ENCODE measurements around the gene TMEM132C.
A peak's percentile ranks its signal among the peaks of the same experiment; 100 is the strongest.
"Not testable (repeated sequence)": the region's sequence is repeated elsewhere in the genome, so short reads cannot be mapped to it uniquely, and the experiment has no call there.

The TMEM132C gene

DNA sequence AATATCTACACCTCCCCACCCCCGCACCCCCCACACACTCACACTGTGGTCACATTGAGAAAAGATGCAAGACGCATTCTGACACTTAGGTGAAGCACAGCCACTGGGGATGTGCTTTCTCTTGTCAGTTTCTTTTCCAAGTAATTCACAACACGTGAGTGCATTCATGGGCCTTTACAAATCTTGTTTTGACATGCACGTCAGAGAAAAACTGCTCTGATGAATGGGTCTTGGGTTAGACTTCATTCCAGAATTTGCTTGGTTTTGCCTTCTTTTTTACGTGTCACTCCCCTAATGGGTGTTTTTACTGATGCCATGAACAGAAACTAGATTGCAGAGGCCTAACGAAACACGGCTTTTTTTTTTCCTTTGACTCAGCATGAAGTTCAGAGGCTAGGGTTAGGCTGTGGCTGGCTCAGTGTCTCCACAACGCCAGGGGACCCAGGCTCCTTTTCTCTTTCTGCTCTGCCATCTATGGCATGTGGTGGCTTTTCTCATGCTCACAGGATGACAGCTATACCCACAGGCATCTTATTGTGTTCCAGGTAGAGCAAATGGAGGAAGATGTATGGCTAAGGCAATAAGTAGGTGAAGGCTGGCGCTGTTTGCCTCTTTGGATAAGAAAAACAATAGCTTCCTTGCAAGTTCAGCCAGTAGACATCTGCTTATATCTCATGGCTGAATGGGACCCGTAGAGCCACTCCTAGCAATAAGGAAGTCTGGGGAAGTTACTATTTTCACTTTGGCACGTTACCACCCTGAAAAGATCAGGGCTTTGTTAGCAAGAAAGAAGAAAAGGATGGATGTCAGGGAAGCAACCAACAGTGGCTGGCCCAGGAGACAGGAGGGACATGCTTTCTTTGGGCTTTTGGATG lies 303.5 kb downstream of the TMEM132C start:
- DNase-seq, result no peak

DNA sequence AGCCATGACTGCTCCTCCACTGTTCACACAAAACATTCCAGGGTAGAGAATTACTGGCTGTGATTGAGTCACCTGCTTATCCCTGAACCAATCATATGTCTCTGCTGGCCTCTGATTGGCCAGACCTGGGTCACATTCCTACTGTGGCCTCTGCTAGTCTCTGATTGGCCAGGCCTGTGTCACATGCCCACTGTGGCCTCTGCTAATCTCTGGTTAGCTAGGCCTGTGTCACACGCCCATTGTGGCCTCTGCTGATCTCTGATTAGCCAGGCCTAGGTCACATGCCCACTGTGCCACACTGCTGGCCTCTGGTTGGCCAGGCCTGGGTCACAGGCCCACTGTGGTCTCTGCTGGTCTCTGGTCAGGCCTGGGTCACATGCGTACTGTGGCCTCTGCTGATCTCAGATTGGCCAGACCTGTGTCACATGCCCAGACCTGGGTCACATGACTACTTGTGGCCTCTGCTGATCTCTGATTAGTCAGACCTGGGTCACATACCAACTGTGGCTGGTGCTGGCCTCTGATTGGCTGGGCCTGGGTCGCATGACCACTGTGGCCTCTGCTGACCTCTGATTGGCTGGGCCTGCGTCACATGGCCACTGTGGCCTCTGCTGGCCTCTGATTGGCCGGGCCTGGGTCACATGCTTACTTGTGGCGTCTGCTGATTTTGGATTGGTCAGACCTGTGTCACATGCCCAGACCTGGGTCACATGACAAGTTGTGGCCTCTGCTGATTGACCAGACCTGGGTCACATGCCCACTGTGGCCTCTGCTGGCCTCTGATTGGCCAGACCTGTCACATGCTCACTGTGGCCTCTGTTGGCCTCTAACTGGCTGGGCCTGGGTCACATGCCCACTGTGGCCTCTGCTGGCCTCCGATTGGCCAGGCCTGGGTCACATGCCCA lies 305.2 kb downstream of the TMEM132C start:
- DNase-seq, result no peak

DNA sequence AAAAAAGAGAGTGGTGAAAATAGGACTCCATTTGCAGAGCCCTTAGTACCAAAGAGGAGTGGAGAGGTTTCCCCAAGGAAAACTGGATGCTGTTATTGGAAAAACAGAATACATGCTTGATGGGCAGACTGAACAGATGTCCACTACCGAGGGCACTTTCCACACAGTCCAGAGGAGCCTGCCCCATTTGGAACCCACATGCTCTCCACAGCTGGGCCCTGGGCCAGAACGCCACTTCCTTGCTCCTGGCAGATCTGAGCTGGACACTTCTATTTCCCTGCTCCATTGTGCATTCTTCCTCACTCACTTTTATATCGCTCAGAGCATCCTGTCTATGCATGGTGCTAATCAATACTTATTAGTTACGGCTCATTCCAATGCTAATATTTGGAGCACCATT lies 306.9 kb downstream of the TMEM132C start:
- no peak for DNase-seq

DNA sequence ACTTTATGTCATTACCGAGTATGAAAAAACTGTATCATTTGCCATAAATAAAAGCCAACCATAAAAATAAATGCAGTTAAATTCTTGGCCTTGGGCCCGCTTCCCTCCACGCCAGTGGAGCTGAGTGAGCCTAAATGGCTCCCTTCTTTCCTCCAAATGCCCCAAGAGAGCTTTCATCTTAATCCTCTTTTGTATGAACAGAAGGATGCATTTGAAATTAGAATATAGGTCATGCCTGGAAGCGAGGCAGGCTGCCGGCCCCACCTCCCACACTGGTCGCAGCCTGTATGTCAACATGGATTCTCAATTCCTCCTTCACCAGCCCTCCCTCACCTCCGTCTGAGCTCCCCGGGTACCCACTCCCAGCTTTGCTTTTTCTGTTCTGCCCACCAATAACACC lies 311.1 kb downstream of the TMEM132C start:
- no peak for DNase-seq

DNA sequence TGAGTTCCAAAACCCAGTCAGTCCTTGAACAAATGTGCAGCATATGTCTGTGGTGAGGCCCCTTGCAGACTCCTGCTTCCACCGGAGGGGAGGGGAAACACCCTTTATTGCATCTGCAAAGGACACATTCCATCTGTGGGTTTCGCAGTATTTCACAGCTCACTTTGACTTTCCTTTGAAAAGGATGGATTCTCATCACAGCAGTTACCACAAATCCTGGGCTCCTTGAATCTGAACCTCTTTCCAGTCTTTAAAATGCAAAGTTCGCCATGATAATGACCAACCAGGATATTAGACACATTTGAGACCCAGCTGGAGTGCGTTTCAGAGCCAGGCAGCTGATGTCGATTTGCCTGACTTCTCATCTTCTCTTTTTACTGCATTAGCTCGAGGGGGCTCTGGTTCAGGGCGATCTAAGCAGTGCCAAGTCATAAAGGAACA lies 314.4 kb downstream of the TMEM132C start:
- peak; percentile 1 for DNase-seq

DNA sequence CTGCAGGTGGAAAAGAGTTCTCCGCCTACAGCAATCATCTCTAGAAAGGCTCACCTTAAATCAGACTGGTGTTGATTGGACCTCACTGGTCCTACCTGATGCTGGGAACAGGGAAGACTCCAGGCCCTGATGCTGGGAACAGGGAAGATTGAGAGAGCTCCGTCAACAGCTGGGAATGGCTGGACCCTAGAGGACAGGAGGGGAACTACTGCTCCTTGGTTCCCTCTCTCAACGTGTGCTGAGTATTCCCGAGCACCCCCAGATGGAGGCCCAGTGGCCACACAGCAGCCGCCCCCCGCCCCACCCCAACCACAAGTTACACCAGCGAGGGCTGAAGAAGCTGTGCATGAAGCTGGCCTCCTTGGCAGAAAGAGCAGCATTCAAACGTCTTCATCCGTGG lies 316.5 kb downstream of the TMEM132C start:
- DNase-seq, result no peak

DNA sequence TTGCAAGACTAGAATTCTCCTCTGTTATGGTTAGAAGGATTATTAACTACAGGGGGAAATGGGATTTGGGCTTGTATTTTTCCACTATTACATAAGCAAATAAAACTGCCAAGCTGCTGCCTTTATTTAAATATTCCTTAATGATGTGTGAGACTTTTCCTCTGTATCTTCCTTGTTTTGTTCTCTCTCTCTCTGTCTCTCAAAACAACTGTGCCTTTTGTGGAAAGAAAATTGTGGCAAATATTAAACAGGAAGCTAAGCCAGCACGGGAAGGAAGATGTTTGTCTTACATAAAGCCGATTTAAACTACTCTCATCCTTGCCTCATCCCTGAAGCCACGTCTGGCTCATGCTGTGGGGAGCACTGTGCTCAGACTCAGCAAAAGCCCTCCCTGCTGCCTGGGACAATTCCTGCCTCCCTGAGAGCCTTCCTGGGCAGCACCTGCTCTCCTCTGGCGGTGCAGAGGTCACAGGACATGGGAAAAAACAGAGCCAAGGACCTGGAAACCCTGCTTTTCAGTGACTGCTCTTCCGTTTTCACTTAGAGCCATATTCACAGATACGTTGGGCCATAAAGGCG lies 319.6 kb downstream of the TMEM132C start:
- no peak for DNase-seq

DNA sequence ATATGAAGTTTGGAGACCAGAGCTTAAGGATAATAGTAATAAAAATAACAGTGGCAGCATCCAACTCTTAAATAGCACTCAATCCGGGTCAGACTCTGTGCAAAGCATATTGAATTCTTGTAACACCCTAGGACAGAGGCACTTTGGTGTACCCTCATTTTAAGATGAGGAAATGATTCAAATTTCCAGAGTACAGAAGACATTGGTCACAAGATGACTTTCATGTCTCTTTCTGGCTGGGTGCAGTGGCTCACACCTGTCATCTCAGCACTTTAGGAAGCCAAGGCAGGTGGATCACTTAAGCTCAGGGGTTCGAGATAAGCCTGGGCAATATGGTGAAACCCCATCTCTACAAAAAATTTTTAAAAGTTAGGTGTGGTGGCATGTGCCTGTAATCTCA lies 320.9 kb downstream of the TMEM132C start:
- DNase-seq, result no peak

DNA sequence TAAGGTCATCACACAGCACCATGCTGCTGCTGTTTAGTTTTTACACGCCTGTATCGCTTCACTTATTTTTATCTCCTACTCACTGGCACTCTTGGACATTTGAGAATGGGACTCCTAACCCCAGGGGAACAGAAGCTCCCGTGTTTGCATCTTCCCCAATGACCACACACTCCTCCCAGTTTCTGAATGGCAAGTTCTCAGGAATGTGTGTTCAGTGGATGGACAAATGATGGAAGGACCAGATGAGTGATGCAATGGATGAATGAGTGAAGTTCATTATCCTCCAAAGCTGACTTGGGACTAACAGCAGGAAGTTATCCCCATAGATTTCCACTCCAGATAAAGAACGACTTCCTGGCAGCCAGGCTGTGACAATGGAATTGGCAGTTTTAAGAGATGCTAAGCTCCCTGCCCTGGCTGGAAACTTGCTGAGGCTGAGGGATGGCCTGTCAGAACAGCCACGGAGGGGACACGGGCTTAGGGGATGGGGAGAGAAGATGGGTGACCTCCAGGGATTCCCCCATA lies 325.3 kb downstream of the TMEM132C start:
- DNase-seq, result no peak

DNA sequence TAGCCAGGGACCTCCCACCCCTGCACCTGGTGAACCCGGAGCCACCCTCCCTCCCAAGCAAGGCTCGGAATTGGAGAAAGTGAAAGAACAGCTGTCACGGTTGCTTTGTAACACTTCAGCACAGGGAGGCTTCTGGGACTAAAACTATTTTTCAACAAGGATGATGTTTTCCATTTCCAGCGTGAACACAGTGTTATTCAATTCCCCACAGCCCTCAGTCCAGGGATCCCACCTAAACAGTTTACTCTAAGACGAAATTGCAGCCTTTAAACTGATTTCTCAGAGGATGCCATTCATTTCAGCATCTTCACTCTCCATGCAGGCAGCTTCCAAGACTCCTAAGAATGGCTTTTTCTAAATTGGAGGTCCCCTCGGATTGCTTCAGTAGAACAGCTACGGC lies 327.6 kb downstream of the TMEM132C start:
- DNase-seq, result no peak

DNA sequence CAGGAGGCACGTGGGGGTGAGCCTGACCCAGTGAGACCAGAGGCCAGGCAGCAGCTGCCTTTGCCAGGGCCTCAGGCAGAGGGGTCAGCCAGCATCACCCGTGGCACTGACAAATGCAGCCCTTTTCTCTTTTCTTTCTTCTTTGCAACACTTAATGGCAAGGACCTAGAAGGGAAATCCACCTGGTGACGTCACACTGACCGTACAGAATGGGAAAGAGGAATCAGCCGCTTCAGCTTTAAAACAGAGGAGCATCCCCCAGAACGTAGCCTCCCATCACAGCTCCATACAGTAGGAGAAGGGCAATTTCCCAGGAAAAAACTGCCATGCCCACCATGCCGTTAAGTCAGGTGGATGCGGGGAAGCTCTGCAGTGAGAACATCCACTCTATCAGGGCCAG lies 328.6 kb downstream of the TMEM132C start:
- DNase-seq, result no peak

DNA sequence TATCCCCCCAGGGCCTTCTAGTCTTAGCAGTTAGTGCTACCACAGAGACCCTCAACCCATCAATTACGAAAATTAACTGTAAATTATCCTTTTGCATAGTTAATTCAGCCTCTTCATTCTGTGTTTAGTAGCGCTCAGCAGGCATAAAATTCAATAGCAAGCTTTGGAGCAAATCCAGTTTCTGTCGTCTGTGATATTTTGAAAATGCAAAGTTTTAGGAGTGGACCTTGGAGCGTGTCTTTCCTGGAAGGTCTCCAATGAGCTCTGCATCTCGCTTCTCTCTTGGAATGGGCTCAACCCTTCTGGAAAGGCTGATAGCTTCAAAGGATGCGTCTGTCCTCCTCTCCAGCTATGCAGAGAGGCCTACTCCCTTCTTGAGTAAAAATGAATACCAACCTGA lies 333.9 kb downstream of the TMEM132C start:
- DNase-seq, result no peak

DNA sequence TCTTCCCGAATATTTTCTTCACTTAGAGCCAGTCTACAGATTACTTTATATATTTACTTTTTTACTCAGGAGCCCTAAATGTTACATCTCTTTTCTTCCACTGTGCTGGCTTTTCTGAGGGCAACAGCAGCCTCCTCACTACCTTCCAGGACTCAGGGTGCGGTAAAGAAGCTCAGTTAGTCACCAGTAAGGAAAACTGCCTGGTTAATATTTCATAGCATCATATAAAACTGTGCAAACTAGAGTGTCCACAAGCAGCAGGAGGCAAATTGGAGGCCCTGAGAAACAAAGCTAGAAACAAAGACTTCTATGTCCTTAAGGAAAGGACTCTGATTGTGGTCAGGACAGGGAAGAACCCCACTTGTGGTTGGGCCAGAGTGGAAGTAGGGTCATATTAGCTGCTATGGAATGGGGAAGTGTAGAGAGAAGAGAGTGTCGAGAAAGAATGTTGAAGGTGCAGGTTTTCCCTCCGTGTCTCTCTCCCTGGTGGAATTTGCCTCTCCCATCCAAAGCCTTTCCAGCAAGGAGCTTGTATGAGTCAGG lies 336.7 kb downstream of the TMEM132C start:
- DNase-seq, result no peak

DNA sequence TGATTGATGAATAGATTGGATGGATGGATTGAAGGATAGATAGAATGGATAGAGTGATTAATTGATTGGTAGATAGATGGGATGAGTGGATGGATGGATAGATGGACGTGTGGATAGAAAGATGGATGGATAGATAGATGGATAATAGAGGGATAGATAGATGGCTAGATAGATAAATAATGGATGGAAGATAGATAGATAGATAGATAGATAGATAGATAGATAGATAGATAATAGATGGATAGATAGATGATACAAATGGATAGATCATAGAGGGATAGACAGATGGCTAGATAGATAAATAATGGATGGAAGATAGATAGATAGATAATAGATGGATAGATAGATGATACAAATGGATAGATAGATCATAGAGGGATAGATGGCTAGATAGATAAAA lies 337.2 kb downstream of the TMEM132C start:
- not testable (repeated sequence) for DNase-seq

DNA sequence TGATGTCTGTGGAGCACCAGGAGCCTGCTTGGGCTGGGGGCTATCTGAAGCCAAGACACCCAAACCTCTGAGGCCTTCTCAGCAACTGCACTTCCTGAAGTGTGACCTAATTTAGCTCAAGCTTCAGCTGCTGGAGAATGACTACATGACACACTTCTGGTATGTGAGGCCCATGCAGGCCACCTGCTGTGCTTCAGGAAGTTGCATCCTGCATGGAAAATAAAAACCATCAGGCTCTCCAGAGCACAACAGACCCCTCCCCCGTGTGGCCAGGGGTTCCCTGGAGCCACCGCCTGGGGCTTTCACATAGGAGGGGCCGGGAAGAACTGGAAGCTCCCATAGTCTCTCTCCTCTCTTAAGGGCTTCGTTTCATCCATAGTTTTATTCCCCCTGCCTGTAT lies 339.1 kb downstream of the TMEM132C start:
- DNase-seq, result no peak

DNA sequence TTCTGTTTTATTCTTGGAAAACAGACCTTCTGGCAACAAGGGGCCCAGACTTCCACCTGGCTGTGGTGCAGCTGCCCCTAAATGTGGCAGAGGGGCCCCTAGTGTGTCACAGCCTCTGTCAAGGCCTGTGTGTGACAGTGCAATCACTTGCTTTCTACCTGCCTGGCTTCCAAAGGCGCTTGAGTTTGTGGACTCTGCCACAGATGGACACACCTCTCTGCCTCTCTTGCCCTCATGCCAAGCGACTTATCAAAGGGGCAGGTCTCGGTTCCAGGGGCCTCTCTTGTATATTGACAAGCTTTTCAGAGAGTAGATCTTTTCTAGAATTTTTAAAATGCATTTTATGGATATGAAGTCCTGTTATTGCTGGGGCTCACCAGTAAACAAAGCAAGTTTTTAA lies 339.6 kb downstream of the TMEM132C start:
- DNase-seq, result no peak

DNA sequence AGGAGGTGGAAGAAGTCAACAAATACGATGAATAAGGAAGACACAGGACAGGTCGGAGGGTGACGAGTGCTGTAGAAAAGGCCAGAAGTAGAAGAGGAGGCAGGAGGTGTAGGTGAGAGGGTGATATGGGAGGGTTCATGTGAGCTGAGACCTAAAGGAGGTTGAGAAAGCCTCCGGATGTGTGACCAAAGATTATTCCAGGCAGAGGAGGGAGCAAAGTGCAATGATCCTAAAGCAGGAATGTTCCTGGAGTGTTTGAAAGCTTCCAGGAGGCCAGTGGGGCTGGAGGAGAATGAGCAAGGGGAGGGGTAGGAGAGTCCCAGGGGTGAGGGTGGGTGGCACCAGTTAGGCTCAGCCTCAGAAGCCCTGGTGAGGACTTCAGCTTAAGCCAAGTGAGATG lies 340.0 kb downstream of the TMEM132C start:
- no peak for DNase-seq

DNA sequence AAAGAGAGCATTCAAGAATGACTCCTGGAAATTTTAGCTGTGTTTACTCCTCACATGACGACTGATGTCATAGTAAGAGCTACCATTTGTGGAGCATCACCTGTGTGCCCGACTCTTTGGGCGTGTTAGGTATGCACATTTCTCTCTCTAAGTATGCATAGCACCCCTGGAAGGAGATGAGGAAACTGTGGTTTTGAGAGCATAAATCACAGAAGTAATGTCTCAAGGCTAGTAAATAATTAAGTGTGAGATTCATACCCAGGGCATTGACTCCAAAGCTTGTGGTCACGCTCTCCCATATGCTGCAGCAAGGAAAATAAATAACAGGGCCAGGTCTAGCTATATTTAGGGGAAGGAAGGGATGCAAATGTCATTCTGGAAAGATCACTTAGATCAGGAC lies 340.7 kb downstream of the TMEM132C start:
- no peak for DNase-seq

DNA sequence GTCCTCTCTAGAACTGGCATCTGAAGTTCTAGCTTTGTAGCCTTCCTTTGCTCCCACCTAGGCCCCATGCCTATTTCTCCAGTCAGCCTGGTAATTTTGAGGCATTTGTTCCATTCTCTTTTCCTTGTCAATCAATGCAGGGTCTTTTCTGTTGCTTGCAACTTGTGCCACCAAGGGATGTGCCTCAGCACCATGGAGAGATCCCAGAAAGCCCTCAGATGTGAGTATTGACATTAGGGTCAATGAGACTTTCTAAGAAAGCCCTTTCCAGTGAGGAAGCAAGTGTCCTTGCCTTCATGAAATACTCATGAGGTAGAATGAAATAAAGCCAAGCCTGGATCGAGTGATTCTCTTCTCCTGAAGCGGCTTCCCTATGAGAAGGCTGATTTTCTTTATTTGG lies 342.9 kb downstream of the TMEM132C start:
- DNase-seq, result no peak

DNA sequence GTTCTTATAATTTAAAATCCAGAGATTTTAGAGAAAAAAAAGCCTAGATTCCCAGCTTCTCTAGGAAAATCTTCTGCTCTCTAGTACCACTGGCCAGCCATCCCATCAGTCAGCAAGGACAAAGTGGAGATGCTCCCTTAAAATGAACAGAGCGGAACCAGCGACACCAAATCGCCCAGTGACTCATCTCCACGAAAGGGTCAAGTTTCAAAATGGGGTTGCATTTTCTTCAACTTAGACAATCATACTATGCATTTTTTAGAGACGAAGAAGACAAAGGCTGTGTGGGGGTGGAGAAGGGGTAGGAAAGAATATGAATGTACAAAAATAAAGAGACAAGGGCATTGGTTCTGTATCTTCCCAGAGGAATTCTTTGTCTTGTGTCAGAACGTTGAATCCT lies 344.8 kb downstream of the TMEM132C start:
- DNase-seq, result peak; percentile 8

DNA sequence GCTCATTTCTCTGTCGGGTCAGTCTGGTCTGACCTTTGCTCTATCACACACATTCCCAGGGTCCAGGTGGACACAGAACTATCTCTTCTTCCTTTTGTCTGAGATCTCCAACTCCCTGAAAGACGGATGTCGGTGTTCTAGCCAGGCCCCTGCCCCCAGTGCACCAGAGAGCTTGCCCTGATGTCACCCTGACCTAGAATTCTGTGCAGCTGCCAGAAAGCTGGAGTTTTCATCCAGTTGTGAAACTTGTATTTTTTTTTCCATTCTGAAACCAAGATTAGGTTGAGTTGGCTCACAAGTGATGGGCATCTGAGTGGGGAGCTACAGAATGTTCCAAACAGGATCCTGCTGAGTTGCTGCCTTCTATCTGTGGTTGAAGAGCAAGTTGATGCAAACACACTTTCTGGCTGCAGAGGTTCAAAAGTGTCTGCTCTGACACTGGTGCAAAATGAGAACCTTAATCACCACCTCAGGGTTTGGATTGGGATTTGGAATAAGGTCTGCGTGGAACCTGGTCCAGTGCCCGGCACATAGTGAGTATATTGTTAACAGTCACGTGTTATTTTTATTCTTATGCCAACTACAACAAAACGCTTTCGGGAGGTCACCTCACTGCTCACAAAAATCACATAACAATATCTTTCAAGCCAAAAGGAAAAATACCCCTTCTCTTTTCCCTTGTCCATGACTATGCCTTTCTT lies 345.3 kb downstream of the TMEM132C start:
- no peak for DNase-seq
